ENCODE data around the gene PHF14.

DNA sequence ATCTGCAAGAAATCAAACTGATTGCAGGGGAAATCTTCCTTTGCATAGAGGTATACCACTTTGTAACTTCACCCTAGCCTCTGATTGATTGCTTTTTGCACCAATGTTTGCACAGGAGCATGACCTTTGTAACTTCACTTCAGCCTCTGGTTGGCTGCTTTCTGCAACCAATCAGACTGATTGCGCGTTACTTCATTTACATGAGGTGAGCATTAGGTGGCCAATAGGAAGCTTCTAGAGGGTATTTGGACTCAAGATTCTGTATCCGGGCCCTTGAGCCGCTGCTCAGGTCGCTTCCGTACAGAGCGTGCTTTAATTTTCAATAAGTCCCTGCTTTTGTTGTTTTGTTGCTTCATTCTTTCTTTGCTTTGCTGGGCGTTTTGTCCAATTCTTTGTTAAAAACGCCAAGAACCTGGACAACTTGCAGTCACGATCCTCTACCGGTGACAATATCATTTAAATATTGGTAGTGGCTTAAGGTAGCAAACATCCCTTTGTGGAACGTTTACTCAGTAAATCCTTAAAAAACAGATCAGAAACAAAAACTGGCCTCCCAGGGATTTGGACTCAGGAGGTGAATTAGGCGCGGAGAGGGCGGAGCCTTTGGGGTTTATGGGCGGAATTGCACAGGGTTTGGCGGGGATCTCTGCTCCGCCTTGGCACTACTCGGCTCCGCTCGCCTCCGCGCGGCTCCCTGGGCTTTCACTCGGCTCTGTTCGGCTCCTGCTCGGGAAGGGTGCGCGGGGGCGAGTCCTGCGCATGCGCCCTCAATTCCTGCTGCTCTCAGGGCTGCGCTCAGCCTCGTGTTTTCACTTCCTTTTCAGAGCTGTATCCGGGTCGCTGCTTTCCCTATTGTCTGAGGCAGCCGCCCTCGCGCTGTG, at the start of gene PHF14:
- TF ChIP-seq POLR2A (IDR thresholded peaks at IDR 0.05) (peak; percentile 77), CTCF (IDR thresholded peaks at IDR 0.05) (no peak)
